SK-N-SH treated with all-trans-retinoic acid at 6 μM for 48 hours (cell line): ENCODE data around the gene NCS1.
A peak's percentile ranks its signal among the peaks of the same experiment; 100 is the strongest.

ENCODE experiments used
- ATAC-seq: fragments of 200-7000 bp; cut with Tn5 transposase; 3 replicates; pipeline ENCODE4 v1.9.1; 2020; ENCODE audit warnings: mild to moderate bottlenecking, moderate library complexity
- ARNTL ChIP-seq: fragments of 450-650 bp; formaldehyde crosslinking; IDR thresholded peaks from 2 replicates; pipeline ENCODE4 v1.5.0; 2020; ENCODE audit warnings: low read depth, mild to moderate bottlenecking, moderate library complexity, borderline replicate concordance
- BACH2 ChIP-seq: fragments of 250-450 bp; sonication (Bioruptor Pico); IDR thresholded peaks from 2 replicates; pipeline ENCODE4 v1.9.0; 2021; ENCODE audit warnings: mild to moderate bottlenecking, borderline replicate concordance
- CREB5 ChIP-seq: fragments of 250-450 bp; sonication (Bioruptor Pico); IDR thresholded peaks from 2 replicates; pipeline ENCODE4 v1.5.1; 2020; ENCODE audit warnings: low read depth, mild to moderate bottlenecking, moderate library complexity
- CSDC2 ChIP-seq: fragments of 250-450 bp; sonication (Bioruptor Pico); IDR thresholded peaks from 2 replicates; pipeline ENCODE4 v1.5.0; 2020; ENCODE audit warnings: mild to moderate bottlenecking, moderate library complexity
- CSRNP3 ChIP-seq: fragments of 250-450 bp; sonication (Bioruptor Pico); IDR thresholded peaks from 2 replicates; pipeline ENCODE4 v1.5.1; 2021; ENCODE audit warnings: mild to moderate bottlenecking, moderate library complexity
- ESRRG ChIP-seq: fragments of 250-450 bp; sonication (Bioruptor Pico); IDR thresholded peaks from 2 replicates; pipeline ENCODE4 v1.6.1; 2021; ENCODE audit warnings: mild to moderate bottlenecking
- GLIS3 ChIP-seq: fragments of 250-450 bp; sonication (Bioruptor Pico); IDR thresholded peaks from 2 replicates; pipeline ENCODE4 v1.5.0; 2020; ENCODE audit warnings: mild to moderate bottlenecking, moderate library complexity
- OSR1 ChIP-seq: fragments of 250-450 bp; sonication (Bioruptor Pico); IDR thresholded peaks from 2 replicates; pipeline ENCODE4 v1.8.0; 2022; ENCODE audit warnings: moderate library complexity, mild to moderate bottlenecking, inconsistent platforms
- POU6F1 ChIP-seq: fragments of 250-450 bp; sonication (Bioruptor Pico); IDR thresholded peaks from 2 replicates; pipeline ENCODE4 v1.8.0; 2021; ENCODE audit warnings: low read depth, mild to moderate bottlenecking, moderate library complexity, borderline replicate concordance
- PPARA ChIP-seq: fragments of 250-450 bp; sonication (Bioruptor Pico); IDR thresholded peaks from 2 replicates; pipeline ENCODE4 v1.5.0; 2020; ENCODE audit warnings: mild to moderate bottlenecking, borderline replicate concordance
- RARB ChIP-seq: fragments of 250-450 bp; sonication (Bioruptor Pico); IDR thresholded peaks from 2 replicates; pipeline ENCODE4 v1.8.0; 2021; ENCODE audit warnings: mild to moderate bottlenecking, moderate library complexity
- TCF4 ChIP-seq: fragments of 250-450 bp; sonication (Bioruptor Pico); IDR thresholded peaks from 2 replicates; pipeline ENCODE4 v1.8.0; 2021; ENCODE audit warnings: mild to moderate bottlenecking, moderate library complexity, borderline replicate concordance
- TOX ChIP-seq: fragments of 250-450 bp; sonication (Bioruptor Pico); IDR thresholded peaks from 2 replicates; pipeline ENCODE4 v1.8.0; 2021; ENCODE audit warnings: mild to moderate bottlenecking, moderate library complexity, borderline replicate concordance
- TSHZ2 ChIP-seq: fragments of 250-450 bp; sonication (Bioruptor Pico); IDR thresholded peaks from 2 replicates; pipeline ENCODE4 v1.5.0; 2020; ENCODE audit warnings: mild to moderate bottlenecking, moderate library complexity
- ZC3H10 ChIP-seq: fragments of 250-450 bp; sonication (Bioruptor Pico); IDR thresholded peaks from 2 replicates; pipeline ENCODE4 v1.5.1; 2021; ENCODE audit warnings: mild to moderate bottlenecking, moderate library complexity
- ZFP3 ChIP-seq: fragments of 250-450 bp; sonication (Bioruptor Pico); IDR thresholded peaks from 2 replicates; pipeline ENCODE4 v1.5.0; 2020; ENCODE audit warnings: mild to moderate bottlenecking, moderate library complexity
- ZFP30 ChIP-seq: fragments of 450-650 bp; formaldehyde crosslinking; IDR thresholded peaks from 2 replicates; pipeline ENCODE4 v1.5.0; 2022; ENCODE audit warnings: mild to moderate bottlenecking, moderate library complexity
- ZNF70 ChIP-seq: fragments of 450-650 bp; formaldehyde crosslinking; IDR thresholded peaks from 2 replicates; pipeline ENCODE4 v1.5.0; 2020; ENCODE audit warnings: mild to moderate bottlenecking, moderate library complexity

The NCS1 gene

GRCh38 chr9:130239363-130239695, 67.1 kb downstream of the NCS1 start (continued):
- TF ChIP-seq ESRRG (CRISPR knock-in tag): no peak
- no peak for TF ChIP-seq POU6F1 (CRISPR knock-in tag)

- 0 out of 3 replicates have a peak, but pooled peaks have one; percentile 2 for ATAC-seq
- no peak for TF ChIP-seq ESRRG (CRISPR knock-in tag)
- TF ChIP-seq CREB5 (CRISPR knock-in tag): no peak
- TF ChIP-seq PPARA: no peak
- no peak for TF ChIP-seq OSR1 (CRISPR knock-in tag)
- no peak for TF ChIP-seq CSRNP3 (CRISPR knock-in tag)
- TF ChIP-seq ZFP30 (CRISPR knock-in tag): no peak
These were observed 67.6 kb downstream of the NCS1 start for GRCh38 chr9:130239741-130240241.

- ATAC-seq: peak; percentile 85
- TF ChIP-seq CREB5 (CRISPR knock-in tag) (no peak), TOX (no peak)
These were observed 68.4 kb downstream of the NCS1 start for GRCh38 chr9:130240410-130241197.

- TF ChIP-seq RARB (CRISPR knock-in tag): no peak
- no peak for TF ChIP-seq ZC3H10 (CRISPR knock-in tag)
- TF ChIP-seq CSDC2 (CRISPR knock-in tag): no peak
- TF ChIP-seq TCF4 (CRISPR knock-in tag): no peak
- TF ChIP-seq ZNF70 (CRISPR knock-in tag): no peak
- no peak for TF ChIP-seq TSHZ2 (CRISPR knock-in tag)
- TF ChIP-seq PPARA: no peak
- no peak for TF ChIP-seq ZFP30 (CRISPR knock-in tag)
- TF ChIP-seq ARNTL (CRISPR knock-in tag): no peak
- no peak for TF ChIP-seq TOX
- no peak for TF ChIP-seq OSR1 (CRISPR knock-in tag)
- TF ChIP-seq ZFP3: no peak
- TF ChIP-seq GLIS3 (CRISPR knock-in tag): no peak
- TF ChIP-seq ESRRG (CRISPR knock-in tag): no peak
- no peak for TF ChIP-seq BACH2 (CRISPR knock-in tag)
- no peak for TF ChIP-seq CSRNP3 (CRISPR knock-in tag)
- ATAC-seq: no peak
These were observed 69.0 kb downstream of the NCS1 start for GRCh38 chr9:130241198-130241535.
